Activated CD8-positive, alpha-beta memory T cell treated with anti-CD3 and anti-CD28 coated beads, Interleukin-2, amount 50 U/mL, for 24 hours (primary cell): Measurements from ENCODE around the gene EML4.

Source experiments
- DNase-seq: peaks from one replicate; pipeline ENCODE4 v3.0.0-alpha.2; 2020; ENCODE audit errors: extremely low read depth

EML4 gene

GRCh38 chr2:42138163-42139015, 30.8 kb upstream of the EML4 start:
- no peak for DNase-seq

DNA sequence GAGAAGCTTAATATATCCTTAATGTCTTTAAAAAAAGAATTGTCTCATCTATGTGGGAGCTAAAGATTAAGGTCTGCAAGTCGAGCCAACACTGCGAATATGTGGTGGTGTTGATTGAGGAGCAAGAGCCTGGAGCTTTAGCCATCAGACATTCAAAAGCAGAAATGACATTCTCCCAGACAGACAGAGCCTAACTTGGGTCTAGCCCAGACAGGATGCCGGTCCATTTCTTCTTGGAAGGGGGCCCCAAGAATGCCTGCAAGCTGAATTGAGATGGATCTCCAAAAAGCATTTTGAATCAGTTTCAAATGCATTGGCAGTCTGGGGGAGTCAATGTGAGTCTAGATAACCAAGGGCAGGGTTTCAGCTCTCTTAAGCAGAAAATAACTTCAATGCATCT, 30.1 kb upstream of the EML4 start:
- no peak for DNase-seq

- no peak for DNase-seq
These were observed 28.7 kb upstream of the EML4 start for GRCh38 chr2:42140496-42140895.

- DNase-seq, result no peak
These were observed 27.2 kb upstream of the EML4 start for GRCh38 chr2:42141687-42142546.

DNA sequence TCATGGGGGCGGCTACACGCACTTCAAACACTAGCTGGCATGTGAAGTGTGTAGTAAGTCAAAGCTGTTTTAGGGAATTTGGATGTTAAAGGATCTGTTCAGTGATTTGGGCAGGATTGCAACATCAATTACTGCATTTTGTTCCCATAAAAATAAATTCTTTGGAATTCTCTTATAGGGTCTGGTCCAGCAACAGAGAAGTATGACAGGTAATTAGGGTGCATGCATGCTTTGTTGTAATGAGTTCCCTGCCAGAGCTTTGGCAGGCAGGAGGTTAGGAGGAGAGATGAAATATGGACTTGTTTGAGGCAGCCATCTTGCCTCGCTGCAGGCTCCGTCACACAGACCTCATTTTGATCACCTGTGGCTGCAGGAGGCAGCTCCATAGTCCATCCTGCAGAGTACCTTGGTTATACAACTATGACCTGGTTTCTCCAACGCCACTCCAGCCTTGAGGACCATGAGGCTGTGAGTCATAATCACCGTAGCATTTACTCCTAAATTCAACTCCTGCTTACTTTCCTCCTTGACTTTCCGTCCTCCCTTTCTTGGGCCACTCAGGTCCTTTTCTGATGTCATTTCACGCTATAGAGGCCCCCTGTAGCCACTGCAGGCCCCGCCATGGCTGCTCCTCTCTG, 26.5 kb upstream of the EML4 start:
- DNase-seq, result no peak

DNA sequence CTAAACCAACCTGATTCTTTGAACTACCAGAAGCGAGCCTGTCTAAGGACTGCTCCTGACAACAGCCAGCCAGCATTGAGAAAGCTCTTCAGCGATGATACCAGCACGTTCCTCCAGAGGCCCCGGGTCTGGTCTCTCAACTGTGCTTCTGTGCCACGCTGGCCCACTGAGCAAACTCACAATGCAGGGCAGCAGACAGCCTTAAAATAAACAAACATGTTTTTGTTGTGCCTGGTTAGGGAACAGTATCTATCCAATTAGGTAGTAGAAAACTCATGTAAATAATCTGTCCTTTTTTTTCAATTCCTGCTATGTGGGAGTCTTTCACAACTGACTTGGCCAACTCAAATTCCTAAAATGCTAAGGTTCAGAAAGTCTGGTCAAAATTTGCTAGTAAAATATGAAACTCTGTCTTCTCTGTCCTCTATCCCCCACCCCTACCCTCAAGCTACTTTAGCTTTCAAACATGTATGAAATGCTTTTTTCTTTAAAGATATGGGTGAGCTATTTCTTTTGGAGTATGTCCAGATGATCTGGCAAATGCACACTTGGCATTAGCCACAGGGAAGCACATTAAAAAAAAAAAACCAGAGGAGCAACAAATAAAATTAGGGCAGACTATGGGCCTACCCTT, 21.4 kb upstream of the EML4 start:
- DNase-seq, result no peak

GRCh38 chr2:42150159-42150558, 19.0 kb upstream of the EML4 start:
- DNase-seq, result no peak

- no peak for DNase-seq
These were observed 15.1 kb upstream of the EML4 start for GRCh38 chr2:42153944-42154581.

DNA sequence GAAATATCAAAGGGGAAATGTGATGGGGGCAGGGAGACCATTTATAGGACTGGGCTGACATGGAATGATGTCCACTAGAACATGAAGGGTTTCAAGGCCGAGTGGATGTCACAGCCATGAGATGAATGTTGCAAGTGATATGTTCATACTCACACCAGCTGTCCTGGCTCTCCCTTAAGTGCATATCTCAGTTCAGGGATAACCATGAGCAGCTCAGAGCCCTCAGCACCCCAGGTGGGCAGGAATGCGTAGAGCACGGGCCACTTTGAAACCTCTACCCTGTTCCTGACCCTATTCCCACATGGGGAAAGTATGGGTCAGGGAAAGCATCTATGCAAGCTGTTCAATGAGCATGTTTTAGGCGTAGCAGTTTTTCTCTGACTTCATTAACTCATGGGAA, 12.4 kb upstream of the EML4 start:
- no peak for DNase-seq

GRCh38 chr2:42161444-42161843, 7.7 kb upstream of the EML4 start:
- no peak for DNase-seq

DNA sequence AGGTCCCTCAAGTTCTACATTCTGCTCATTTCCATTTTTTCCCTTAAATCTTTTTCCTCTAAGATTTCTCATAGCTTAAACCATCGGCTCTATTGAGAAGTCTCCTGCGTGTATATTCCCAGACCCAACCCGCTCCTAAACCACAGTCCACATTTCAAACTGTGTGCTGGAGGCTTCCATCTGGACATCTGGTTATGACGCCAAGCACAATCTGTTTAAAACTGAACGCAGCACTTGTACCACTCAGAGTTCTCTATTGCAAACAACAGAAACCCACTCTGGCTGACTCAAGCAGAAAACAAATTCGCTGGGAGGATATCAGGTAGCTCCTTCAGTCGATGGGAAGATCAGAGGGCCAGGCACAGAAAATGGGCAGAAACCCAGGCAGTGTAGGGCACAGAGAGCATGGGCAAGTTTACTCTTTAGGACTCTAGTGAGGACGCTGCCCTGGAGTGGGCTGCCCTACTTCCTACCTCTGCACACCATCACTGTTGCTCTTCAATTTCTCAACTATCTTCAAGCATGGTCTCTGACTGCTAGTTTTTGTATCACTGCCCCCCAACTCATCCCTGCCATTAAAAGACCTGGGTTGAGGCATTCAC, 5.6 kb upstream of the EML4 start:
- no peak for DNase-seq

DNA sequence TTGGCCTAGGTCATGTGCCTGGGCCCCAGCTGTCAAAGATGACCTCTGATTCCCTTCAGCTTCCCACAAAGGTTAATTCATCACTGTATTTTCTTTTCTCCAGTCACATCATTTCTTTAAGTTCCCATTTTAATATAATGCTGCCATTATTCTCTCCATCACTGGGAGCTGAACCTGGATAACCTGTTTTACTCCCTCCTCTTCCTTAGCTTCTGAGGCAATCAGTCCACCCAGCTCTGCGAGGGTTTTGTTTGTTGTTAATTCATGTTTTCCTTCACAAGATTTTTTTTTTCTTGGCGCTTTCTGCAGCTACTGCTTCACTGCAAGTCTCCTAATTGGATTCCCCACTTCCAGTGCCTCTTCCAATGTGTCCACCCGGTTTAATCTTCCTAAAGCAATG, 5.1 kb upstream of the EML4 start:
- DNase-seq, result no peak

- no peak for DNase-seq
These were observed 4.2 kb upstream of the EML4 start for GRCh38 chr2:42164971-42165370.

DNA sequence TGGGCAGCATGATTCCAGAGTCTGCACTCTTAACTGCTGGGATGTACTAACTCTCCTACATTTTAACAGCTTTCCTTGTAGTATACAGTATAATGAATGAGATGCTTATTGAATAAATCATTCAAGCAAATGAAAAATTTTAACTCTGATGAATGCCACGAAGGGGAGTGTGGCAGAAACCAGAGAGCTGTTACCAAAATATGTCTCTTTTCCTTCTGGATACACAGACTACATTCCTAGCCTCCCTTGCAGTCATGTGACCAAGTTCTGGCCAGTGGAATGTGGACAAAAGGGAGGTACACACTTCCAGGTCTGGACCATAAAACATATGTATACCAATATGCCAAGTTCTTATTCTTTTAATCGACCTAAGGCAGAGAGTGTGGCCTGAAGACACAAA, 1.7 kb upstream of the EML4 start:
- DNase-seq, result no peak

DNA sequence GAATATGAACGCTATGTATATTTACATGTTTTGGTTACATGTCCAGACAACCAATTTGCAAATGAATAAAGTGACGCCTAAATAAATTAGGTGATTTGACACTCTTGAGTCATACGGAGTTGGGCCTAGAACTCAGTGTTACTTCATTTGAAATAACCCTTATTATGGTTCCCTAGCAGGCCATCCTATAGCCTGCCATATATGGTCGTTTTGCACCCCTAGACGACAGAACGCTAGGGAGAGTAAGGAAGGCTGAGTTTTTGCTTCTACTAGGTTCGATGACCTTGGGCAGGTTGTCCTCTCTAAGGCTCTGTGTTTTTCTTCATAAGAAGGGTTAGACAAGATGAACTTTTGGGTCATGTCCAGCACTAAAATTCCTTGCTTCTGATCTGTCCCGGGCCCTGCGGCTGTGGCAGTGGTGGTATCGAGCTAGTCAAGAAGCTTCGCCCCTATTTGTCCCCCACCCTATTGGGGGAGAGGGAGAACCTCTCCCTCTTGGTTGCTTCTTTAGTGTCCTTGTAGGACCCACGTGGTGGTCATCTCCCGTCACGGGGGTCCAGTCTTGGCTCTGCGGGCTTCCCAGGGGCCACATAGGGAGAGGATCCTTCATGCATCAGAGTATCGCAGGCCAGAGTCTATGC, 574 bp upstream of the EML4 start:
- DNase-seq, result no peak

- DNase-seq, result no peak
These were observed 845 bp downstream of the EML4 start for GRCh38 chr2:42169874-42170521.

- DNase-seq, result no peak
These were observed 1.7 kb downstream of the EML4 start for GRCh38 chr2:42170619-42171395.

DNA sequence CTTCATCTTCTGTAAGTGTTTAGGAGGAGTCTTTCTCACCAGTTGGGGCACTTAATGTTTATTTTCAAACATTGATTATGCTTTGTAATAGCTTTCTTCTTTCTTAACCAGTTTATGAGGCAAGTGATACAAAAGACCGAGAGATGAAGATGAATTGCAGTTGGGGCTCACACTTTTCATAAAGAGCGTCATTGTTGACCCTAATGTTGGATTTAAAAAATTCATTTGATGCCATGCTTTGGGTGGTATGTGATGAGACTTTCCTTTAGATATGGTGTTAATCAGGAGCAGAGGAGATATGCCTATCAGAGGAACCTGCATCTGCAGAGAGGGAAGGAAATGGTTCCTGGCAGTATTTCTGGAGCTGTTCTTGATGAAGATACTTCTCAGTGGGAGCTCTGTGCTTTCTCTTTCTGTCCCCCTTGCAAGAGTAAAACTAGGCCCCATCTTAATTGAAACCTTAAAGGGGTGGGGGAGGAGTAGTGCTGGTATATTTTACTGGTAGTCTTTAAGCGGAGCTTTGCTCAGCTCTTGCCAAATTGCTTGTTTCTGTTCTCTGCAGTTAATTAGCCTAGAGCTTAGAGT, 2.3 kb downstream of the EML4 start:
- DNase-seq, result no peak

- DNase-seq, result no peak
These were observed 2.9 kb downstream of the EML4 start for GRCh38 chr2:42172020-42172419.
